ENCODE results near the gene INO80. TPM values are rescaled to one million over a fixed set of nuclear protein-coding genes. Genes with fewer than 3 reads are reported as not detected.

INO80 gene
- total and polyA plus RNA-seq, 12 donors: 4.8 to 14.8 (median 11.7) TPM

GRCh38 chr15:41047474-41047873, 68.6 kb downstream of the INO80 start:
- TF ChIP-seq CTCF (IDR thresholded peaks at IDR 0.05): no peak
- DNase-seq (no peak), ATAC-seq (no peak)
- Histone ChIP-seq H3K4me1 (peaks cover 0 to 6% (median 0%) of the 10 kb centered on the region in 9 donors), H3K27me3 (no peaks in the 10 kb centered on the region), H3K9me3 (no peaks in the 10 kb centered on the region), H3K36me3 (peaks cover 0 to 100% (median 72%) of the 10 kb centered on the region in 9 donors), H3K4me3 (no peak overlapping the region), H3K27ac (no peak overlapping the region)
- intact Hi-C loops (cut with DNase I): no loop called here
- WGBS, 2 donors: 95 to 100% methylated on average over 1 of the region's 1 CpG

- ATAC-seq (peak in 1 of 8 donors; percentile 23), DNase-seq (no peak)
- 82 to 96% methylated on average over 1 of the region's 1 CpG for WGBS, 2 donors
- Histone ChIP-seq H3K4me1 (peaks cover 0 to 6% (median 0%) of the 10 kb centered on the region in 9 donors), H3K36me3 (peaks cover 0 to 100% (median 52%) of the 10 kb centered on the region in 9 donors), H3K4me3 (no peak overlapping the region), H3K27me3 (no peaks in the 10 kb centered on the region), H3K9me3 (no peaks in the 10 kb centered on the region), H3K27ac (no peak overlapping the region)
- no peak for TF ChIP-seq CTCF (IDR thresholded peaks at IDR 0.05)
- intact Hi-C loops (cut with DNase I): no loop called here
Observed at GRCh38 chr15:41043276-41043951, 72.7 kb downstream of the INO80 start.

GRCh38 chr15:41042851-41043250, 73.2 kb downstream of the INO80 start:
- intact Hi-C loops (cut with DNase I): no loop called here
- TF ChIP-seq CTCF (IDR thresholded peaks at IDR 0.05): no peak
- no peak for ATAC-seq

GRCh38 chr15:41039121-41039520, 77.0 kb downstream of the INO80 start:
- H3K4me3 ChIP-seq: no peak overlapping the region
- intact Hi-C loops (cut with DNase I): no loop called here
- H3K27ac ChIP-seq: no peak overlapping the region
- H3K9me3 ChIP-seq: no peaks in the 10 kb centered on the region
- H3K4me1 ChIP-seq: peaks cover 0 to 10% (median 0%) of the 10 kb centered on the region in 9 donors
- no peak for ATAC-seq
- no peak for TF ChIP-seq CTCF (IDR thresholded peaks at IDR 0.05)
- H3K36me3 ChIP-seq: peaks cover 0 to 84% (median 20%) of the 10 kb centered on the region in 9 donors
- H3K27me3 ChIP-seq: no peaks in the 10 kb centered on the region
- DNase-seq: no peak

More at GRCh38 chr15:41042851-41043250, 73.2 kb downstream of the INO80 start:
- no peaks in the 10 kb centered on the region for H3K9me3 ChIP-seq
- peaks cover 0 to 6% (median 0%) of the 10 kb centered on the region in 9 donors for H3K4me1 ChIP-seq
- H3K27ac ChIP-seq: no peak overlapping the region
- WGBS, 2 donors: 79% methylated on average over 5 of the region's 5 CpGs
- H3K4me3 ChIP-seq: no peak overlapping the region
- H3K27me3 ChIP-seq: no peaks in the 10 kb centered on the region
- H3K36me3 ChIP-seq: peaks cover 0 to 98% (median 48%) of the 10 kb centered on the region in 9 donors
- DNase-seq: no peak
